Nephron progenitor cell (in vitro differentiated cells): ENCODE measurements around the gene SLC30A5.

Experiments used
- DNase-seq: peaks from one replicate; pipeline ENCODE4 v3.0.0; 2021
- H3K27ac Mint-ChIP-seq: 2 replicates; pipeline ENCODE4 v1.8.0; 2021; ENCODE audit warnings: mild to moderate bottlenecking, moderate library complexity, mixed read lengths
- H3K27me3 Mint-ChIP-seq: 2 replicates; pipeline ENCODE4 v1.8.0; 2021; ENCODE audit warnings: mild to moderate bottlenecking, low read depth, mixed read lengths; ENCODE audit not compliant: poor library complexity
- H3K36me3 Mint-ChIP-seq: 2 replicates; pipeline ENCODE4 v1.8.0; 2021; ENCODE audit warnings: low read depth, mixed read lengths
- H3K4me1 Mint-ChIP-seq: 2 replicates; pipeline ENCODE4 v1.8.0; 2021; ENCODE audit warnings: mixed read lengths
- H3K4me3 Mint-ChIP-seq: 2 replicates; pipeline ENCODE4 v1.8.0; 2021; ENCODE audit warnings: mild to moderate bottlenecking, moderate library complexity, mixed read lengths
- H3K9me3 Mint-ChIP-seq: 2 replicates; pipeline ENCODE4 v1.8.0; 2021; ENCODE audit warnings: mild to moderate bottlenecking, moderate library complexity, mixed read lengths
- CTCF ChIP-seq: fragments of 200-600 bp; sonication (generic); IDR thresholded peaks from 2 replicates; pipeline ENCODE4 v1.5.0; 2021; ENCODE audit warnings: antibody characterized with exemption

Gene SLC30A5

GRCh38 chr5:69148981-69149675, 55.3 kb downstream of the SLC30A5 start:
- no peaks in the 10 kb centered on the region for H3K4me1 Mint-ChIP-seq
- DNase-seq: no peak
- no peak for TF ChIP-seq CTCF
- H3K9me3 Mint-ChIP-seq: peaks cover 8% of the 10 kb centered on the region
- H3K27ac Mint-ChIP-seq: peak overlapping the region; percentile 66
- H3K27me3 Mint-ChIP-seq: no peaks in the 10 kb centered on the region
- peaks cover 4% of the 10 kb centered on the region for H3K36me3 Mint-ChIP-seq
- no peak overlapping the region for H3K4me3 Mint-ChIP-seq

DNA sequence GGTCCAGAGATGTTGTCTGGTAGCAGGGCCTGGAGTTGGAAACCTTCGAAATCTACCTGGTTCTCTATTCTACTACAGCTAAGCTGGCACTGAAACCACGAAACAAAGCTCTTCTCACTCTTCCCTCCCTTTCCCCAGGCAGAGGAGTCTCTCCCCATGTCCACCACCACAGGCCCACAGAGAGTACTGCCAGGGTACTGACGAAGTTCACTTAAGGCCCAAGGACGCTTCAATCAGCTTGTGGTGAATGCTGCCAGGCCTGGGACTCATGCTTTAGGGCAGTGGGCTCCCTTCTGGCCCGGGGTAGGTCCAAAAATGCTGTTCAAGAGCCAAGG, 55.8 kb downstream of the SLC30A5 start:
- no peak for DNase-seq
- peaks cover 8% of the 10 kb centered on the region for H3K9me3 Mint-ChIP-seq
- H3K36me3 Mint-ChIP-seq: peaks cover 4% of the 10 kb centered on the region
- no peak overlapping the region for H3K4me3 Mint-ChIP-seq
- no peak overlapping the region for H3K27ac Mint-ChIP-seq
- TF ChIP-seq CTCF: no peak
- no peaks in the 10 kb centered on the region for H3K27me3 Mint-ChIP-seq
- no peaks in the 10 kb centered on the region for H3K4me1 Mint-ChIP-seq

DNA sequence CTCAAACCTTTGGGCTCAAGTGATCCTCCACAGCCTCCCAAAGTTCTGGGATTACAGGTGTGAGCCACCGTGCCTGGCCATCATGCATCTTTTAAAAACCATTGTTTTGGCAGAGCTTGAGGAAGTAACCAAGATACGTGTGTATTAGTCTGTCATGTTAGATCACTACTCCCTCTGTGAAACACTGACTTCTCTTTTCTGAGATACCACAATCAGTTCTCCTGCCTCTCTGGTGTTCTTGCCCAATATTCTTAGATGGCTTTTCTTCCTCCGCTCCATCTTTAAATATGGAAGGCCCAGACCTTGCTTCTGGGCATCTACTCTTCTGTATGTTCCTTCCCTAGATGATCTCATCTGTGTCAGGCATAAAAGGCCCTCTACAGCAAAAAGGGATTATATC, 58.9 kb downstream of the SLC30A5 start:
- no peaks in the 10 kb centered on the region for H3K27me3 Mint-ChIP-seq
- no peaks in the 10 kb centered on the region for H3K9me3 Mint-ChIP-seq
- peaks cover 4% of the 10 kb centered on the region for H3K36me3 Mint-ChIP-seq
- no peak for DNase-seq
- no peak overlapping the region for H3K27ac Mint-ChIP-seq
- TF ChIP-seq CTCF: no peak
- no peaks in the 10 kb centered on the region for H3K4me1 Mint-ChIP-seq
- no peak overlapping the region for H3K4me3 Mint-ChIP-seq

DNA sequence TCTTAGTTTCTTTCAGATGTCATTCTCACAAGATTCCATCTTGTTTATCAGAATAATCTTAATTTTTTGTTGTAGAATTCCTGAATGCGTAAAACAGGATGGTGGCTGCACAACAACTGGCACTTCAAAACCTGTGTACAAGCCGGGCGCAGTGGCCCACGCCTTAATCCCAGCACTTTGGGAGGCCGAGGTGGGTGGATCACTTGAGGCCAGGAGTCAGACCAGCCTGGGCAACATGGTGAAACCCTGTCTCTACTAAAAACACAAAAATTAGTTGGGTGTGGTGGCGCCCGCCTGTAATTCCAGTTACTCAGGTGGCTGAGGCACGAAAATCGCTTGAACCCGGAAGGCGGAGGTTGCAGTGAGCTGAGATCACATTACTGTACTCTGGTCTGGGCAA, 62.6 kb downstream of the SLC30A5 start:
- Mint-ChIP-seq H3K4me1 (no peaks in the 10 kb centered on the region), H3K4me3 (no peak overlapping the region), H3K9me3 (no peaks in the 10 kb centered on the region), H3K36me3 (no peaks in the 10 kb centered on the region), H3K27ac (no peak overlapping the region), H3K27me3 (no peaks in the 10 kb centered on the region)
- no peak for DNase-seq
- TF ChIP-seq CTCF: no peak

- no peaks in the 10 kb centered on the region for H3K4me1 Mint-ChIP-seq
- no peak for TF ChIP-seq CTCF
Observed at GRCh38 chr5:69158039-69158438, 64.2 kb downstream of the SLC30A5 start.

GRCh38 chr5:69160651-69161050, 66.8 kb downstream of the SLC30A5 start:
- TF ChIP-seq CTCF: no peak
- DNase-seq: no peak
- no peak overlapping the region for H3K27ac Mint-ChIP-seq
- no peaks in the 10 kb centered on the region for H3K36me3 Mint-ChIP-seq
- H3K4me3 Mint-ChIP-seq: no peak overlapping the region
- H3K9me3 Mint-ChIP-seq: peaks cover 4% of the 10 kb centered on the region
- peaks cover under 1% of the 10 kb centered on the region for H3K4me1 Mint-ChIP-seq
- H3K27me3 Mint-ChIP-seq: peaks cover 6% of the 10 kb centered on the region

More at GRCh38 chr5:69158039-69158438, 64.2 kb downstream of the SLC30A5 start:
- no peaks in the 10 kb centered on the region for H3K9me3 Mint-ChIP-seq
- no peak overlapping the region for H3K4me3 Mint-ChIP-seq
- DNase-seq: no peak
- H3K27me3 Mint-ChIP-seq: no peaks in the 10 kb centered on the region
- no peaks in the 10 kb centered on the region for H3K36me3 Mint-ChIP-seq
- H3K27ac Mint-ChIP-seq: no peak overlapping the region
